ENCODE data around the gene NUCKS1.

The NUCKS1 gene

GRCh38 chr1:205700865-205701401 lies 49.0 kb downstream of the NUCKS1 start:
- Histone ChIP-seq H3K9me3 (ENCODE audit: control insufficient read depth, insufficient read depth, low read length) (no peaks in the 10 kb centered on the region), H3K4me3 (ENCODE audit: low read length) (no peak overlapping the region), H3K4me1 (ENCODE audit: control insufficient read depth, insufficient read depth, low read length) (peaks cover 8% of the 10 kb centered on the region), H3K27me3 (ENCODE audit: control insufficient read depth, insufficient read depth, low read length) (no peaks in the 10 kb centered on the region), H3K27ac (ENCODE audit: low read length) (no peak overlapping the region), H3K36me3 (ENCODE audit: control insufficient read depth, insufficient read depth, low read length) (no peaks in the 10 kb centered on the region)
- no CpG with 5 or more reads among the region's 2 CpGs for WGBS (ENCODE audit: insufficient coverage, insufficient read length)
- no peak for DNase-seq (ENCODE audit: low read depth, low spot score)

- DNase-seq (ENCODE audit: low read depth, low spot score), result no peak
- WGBS (ENCODE audit: insufficient coverage, insufficient read length), result no CpG with 5 or more reads among the region's 4 CpGs
- H3K27me3 ChIP-seq (ENCODE audit: control insufficient read depth, insufficient read depth, low read length), result no peaks in the 10 kb centered on the region
- H3K4me1 ChIP-seq (ENCODE audit: control insufficient read depth, insufficient read depth, low read length), result peaks cover 8% of the 10 kb centered on the region
- no peaks in the 10 kb centered on the region for H3K9me3 ChIP-seq (ENCODE audit: control insufficient read depth, insufficient read depth, low read length)
- H3K4me3 ChIP-seq (ENCODE audit: low read length), result no peak overlapping the region
- no peaks in the 10 kb centered on the region for H3K36me3 ChIP-seq (ENCODE audit: control insufficient read depth, insufficient read depth, low read length)
- no peak overlapping the region for H3K27ac ChIP-seq (ENCODE audit: low read length)
Observed at GRCh38 chr1:205699416-205699815, 50.6 kb downstream of the NUCKS1 start.

DNA sequence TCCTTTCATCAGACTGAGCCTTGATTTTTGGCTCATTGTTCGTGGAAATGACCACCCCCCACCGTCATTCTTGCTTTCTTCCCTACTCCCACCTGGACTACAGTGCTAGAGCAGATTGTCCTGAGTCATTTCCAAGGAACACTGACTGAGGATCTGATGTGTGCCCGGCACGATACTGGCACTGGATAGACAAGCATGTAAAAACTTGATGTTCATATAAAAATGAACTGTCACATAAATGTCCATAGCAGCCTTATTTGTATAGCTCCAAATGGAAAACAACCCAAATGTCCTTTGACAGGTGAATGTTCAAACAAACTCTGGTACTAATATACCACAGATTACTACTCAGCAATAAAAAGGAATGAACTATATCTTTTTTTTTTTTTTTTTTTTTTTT lies 51.1 kb downstream of the NUCKS1 start:
- H3K36me3 ChIP-seq (ENCODE audit: control insufficient read depth, insufficient read depth, low read length), result no peaks in the 10 kb centered on the region
- no peak overlapping the region for H3K4me3 ChIP-seq (ENCODE audit: low read length)
- no peaks in the 10 kb centered on the region for H3K9me3 ChIP-seq (ENCODE audit: control insufficient read depth, insufficient read depth, low read length)
- no CpG with 5 or more reads among the region's 4 CpGs for WGBS (ENCODE audit: insufficient coverage, insufficient read length)
- DNase-seq (ENCODE audit: low read depth, low spot score), result no peak
- peaks cover 8% of the 10 kb centered on the region for H3K4me1 ChIP-seq (ENCODE audit: control insufficient read depth, insufficient read depth, low read length)
- H3K27me3 ChIP-seq (ENCODE audit: control insufficient read depth, insufficient read depth, low read length), result no peaks in the 10 kb centered on the region
- no peak overlapping the region for H3K27ac ChIP-seq (ENCODE audit: low read length)

- no peak overlapping the region for H3K4me3 ChIP-seq (ENCODE audit: low read length)
- no peak for DNase-seq (ENCODE audit: low read depth, low spot score)
- peaks cover 5% of the 10 kb centered on the region for H3K4me1 ChIP-seq (ENCODE audit: control insufficient read depth, insufficient read depth, low read length)
- H3K27ac ChIP-seq (ENCODE audit: low read length), result no peak overlapping the region
- H3K9me3 ChIP-seq (ENCODE audit: control insufficient read depth, insufficient read depth, low read length), result no peaks in the 10 kb centered on the region
- WGBS (ENCODE audit: insufficient coverage, insufficient read length), result no CpG with 5 or more reads among the region's 12 CpGs
- H3K36me3 ChIP-seq (ENCODE audit: control insufficient read depth, insufficient read depth, low read length), result no peaks in the 10 kb centered on the region
- H3K27me3 ChIP-seq (ENCODE audit: control insufficient read depth, insufficient read depth, low read length), result no peaks in the 10 kb centered on the region
Observed at GRCh38 chr1:205693421-205693991, 56.5 kb downstream of the NUCKS1 start.

- Histone ChIP-seq H3K4me1 (ENCODE audit: control insufficient read depth, insufficient read depth, low read length) (peaks cover 5% of the 10 kb centered on the region), H3K27me3 (ENCODE audit: control insufficient read depth, insufficient read depth, low read length) (no peaks in the 10 kb centered on the region), H3K9me3 (ENCODE audit: control insufficient read depth, insufficient read depth, low read length) (no peaks in the 10 kb centered on the region), H3K27ac (ENCODE audit: low read length) (no peak overlapping the region), H3K4me3 (ENCODE audit: low read length) (no peak overlapping the region), H3K36me3 (ENCODE audit: control insufficient read depth, insufficient read depth, low read length) (no peaks in the 10 kb centered on the region)
- no CpG with 5 or more reads among the region's 6 CpGs for WGBS (ENCODE audit: insufficient coverage, insufficient read length)
- no peak for DNase-seq (ENCODE audit: low read depth, low spot score)
Observed at GRCh38 chr1:205692423-205692822, 57.6 kb downstream of the NUCKS1 start.

DNA sequence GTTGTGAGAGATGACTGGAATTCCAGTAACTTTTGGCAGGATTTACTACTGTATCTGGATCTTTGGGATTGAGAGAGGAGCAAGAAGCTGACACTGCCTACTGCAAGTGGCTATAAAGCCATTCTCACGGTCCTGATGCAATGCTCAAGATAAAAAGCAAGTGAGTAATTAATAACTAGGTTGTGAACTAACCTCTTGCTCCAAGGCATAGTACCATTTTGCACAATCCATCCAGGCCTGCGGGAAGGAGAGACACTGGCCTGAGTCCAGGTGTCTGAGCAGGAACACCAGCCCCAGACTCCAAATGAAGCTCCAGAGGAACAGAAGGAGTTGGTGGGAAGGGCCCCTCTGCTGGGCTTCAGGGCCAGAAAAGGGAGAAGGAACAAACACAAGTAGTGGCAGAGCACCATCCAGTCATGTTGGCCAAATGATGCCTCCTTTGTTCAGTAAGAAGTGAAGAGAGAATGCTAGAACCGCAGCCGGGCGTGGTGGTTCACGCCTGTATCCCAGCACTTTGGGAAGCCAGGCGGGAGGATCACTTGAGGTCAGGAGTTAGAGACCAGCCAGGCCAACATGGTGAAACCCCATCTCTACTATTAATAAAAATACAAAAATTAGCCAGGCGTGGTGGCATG lies 59.7 kb downstream of the NUCKS1 start:
- Histone ChIP-seq H3K27me3 (ENCODE audit: control insufficient read depth, insufficient read depth, low read length) (no peaks in the 10 kb centered on the region), H3K27ac (ENCODE audit: low read length) (no peak overlapping the region), H3K4me1 (ENCODE audit: control insufficient read depth, insufficient read depth, low read length) (peaks cover 5% of the 10 kb centered on the region), H3K36me3 (ENCODE audit: control insufficient read depth, insufficient read depth, low read length) (no peaks in the 10 kb centered on the region), H3K4me3 (ENCODE audit: low read length) (no peak overlapping the region), H3K9me3 (ENCODE audit: control insufficient read depth, insufficient read depth, low read length) (no peaks in the 10 kb centered on the region)
- no CpG with 5 or more reads among the region's 8 CpGs for WGBS (ENCODE audit: insufficient coverage, insufficient read length)
- DNase-seq (ENCODE audit: low read depth, low spot score), result no peak

DNA sequence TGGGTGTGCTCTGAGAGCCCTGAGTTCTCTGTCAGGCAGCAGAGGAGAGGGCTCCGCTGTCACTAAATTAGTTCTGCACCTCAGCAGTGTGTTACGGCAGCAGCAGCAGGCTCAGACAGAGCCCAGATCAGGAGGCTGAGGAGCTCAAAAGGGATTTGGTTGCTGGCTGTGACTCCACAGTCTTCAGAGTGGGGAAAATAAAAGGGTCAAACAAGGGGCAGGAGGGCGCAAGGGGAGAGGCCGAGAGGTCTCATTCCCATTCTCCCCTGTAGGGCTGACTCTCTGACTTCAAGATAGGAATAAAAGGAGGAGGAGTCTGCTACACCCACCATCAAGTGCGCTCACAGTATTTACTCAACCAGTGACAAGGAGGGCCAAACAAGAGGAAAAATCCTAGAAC lies 60.5 kb downstream of the NUCKS1 start:
- no CpG with 5 or more reads among the region's 5 CpGs for WGBS (ENCODE audit: insufficient coverage, insufficient read length)

DNA sequence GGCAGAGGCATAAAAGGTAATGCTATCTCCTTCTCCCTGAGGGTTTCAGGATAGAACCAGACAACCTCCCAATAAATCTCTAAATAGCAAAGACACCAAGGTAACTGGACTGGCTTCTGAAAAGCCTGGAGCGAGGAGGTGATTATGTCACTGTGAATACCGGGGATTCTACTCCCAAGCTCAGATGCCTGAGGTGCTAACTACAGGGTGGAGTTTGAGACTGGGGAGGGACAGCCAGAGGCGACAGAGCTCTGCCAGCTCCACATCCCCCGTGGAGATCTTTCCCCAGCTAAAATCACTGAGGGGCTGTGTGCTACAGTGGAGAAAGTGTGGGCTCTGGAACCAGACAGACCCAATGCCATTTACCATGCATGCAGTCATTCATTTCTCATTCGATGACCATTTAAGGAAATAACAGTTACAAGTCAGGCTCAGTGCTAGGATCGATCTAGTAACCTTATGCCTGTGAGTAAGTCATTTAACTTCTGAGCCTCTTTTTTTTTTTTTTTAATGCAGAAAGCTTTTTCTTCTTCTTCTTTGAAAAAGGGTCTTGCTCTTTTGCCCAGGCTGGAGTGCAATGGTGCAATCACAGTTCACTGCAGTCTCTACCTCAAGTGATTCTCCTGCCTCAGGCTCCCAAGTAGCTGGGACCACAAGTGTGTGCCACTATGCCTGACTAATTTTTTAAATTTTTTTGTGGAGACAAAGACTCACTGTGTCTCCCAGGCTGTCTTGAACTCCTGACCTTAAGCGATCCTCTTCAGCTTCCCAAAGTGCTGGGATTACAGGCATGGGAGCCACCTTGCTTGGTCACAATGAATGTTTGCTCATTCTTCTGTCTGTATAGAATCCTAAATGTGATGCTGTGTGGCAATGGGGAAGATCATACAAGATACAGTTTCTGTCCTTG lies 61.6 kb downstream of the NUCKS1 start:
- Histone ChIP-seq H3K27ac (ENCODE audit: low read length) (no peak overlapping the region), H3K4me1 (ENCODE audit: control insufficient read depth, insufficient read depth, low read length) (peaks cover 3% of the 10 kb centered on the region), H3K9me3 (ENCODE audit: control insufficient read depth, insufficient read depth, low read length) (no peaks in the 10 kb centered on the region), H3K27me3 (ENCODE audit: control insufficient read depth, insufficient read depth, low read length) (no peaks in the 10 kb centered on the region), H3K36me3 (ENCODE audit: control insufficient read depth, insufficient read depth, low read length) (no peaks in the 10 kb centered on the region), H3K4me3 (ENCODE audit: low read length) (no peak overlapping the region)
- WGBS (ENCODE audit: insufficient coverage, insufficient read length), result no CpG with 5 or more reads among the region's 7 CpGs
- no peak for DNase-seq (ENCODE audit: low read depth, low spot score)

More for the DNA sequence above, 60.5 kb downstream of the NUCKS1 start:
- Histone ChIP-seq H3K36me3 (ENCODE audit: control insufficient read depth, insufficient read depth, low read length) (no peaks in the 10 kb centered on the region), H3K4me3 (ENCODE audit: low read length) (no peak overlapping the region), H3K9me3 (ENCODE audit: control insufficient read depth, insufficient read depth, low read length) (no peaks in the 10 kb centered on the region), H3K27me3 (ENCODE audit: control insufficient read depth, insufficient read depth, low read length) (no peaks in the 10 kb centered on the region), H3K27ac (ENCODE audit: low read length) (no peak overlapping the region), H3K4me1 (ENCODE audit: control insufficient read depth, insufficient read depth, low read length) (peaks cover 5% of the 10 kb centered on the region)
- DNase-seq (ENCODE audit: low read depth, low spot score), result no peak

- no peak overlapping the region for H3K27ac ChIP-seq (ENCODE audit: low read length)
- no peaks in the 10 kb centered on the region for H3K9me3 ChIP-seq (ENCODE audit: control insufficient read depth, insufficient read depth, low read length)
- WGBS (ENCODE audit: insufficient coverage, insufficient read length), result no CpG with 5 or more reads among the region's 2 CpGs
- no peak overlapping the region for H3K4me3 ChIP-seq (ENCODE audit: low read length)
- no peaks in the 10 kb centered on the region for H3K27me3 ChIP-seq (ENCODE audit: control insufficient read depth, insufficient read depth, low read length)
- H3K36me3 ChIP-seq (ENCODE audit: control insufficient read depth, insufficient read depth, low read length), result no peaks in the 10 kb centered on the region
- DNase-seq (ENCODE audit: low read depth, low spot score), result no peak
- peaks cover 3% of the 10 kb centered on the region for H3K4me1 ChIP-seq (ENCODE audit: control insufficient read depth, insufficient read depth, low read length)
Observed at GRCh38 chr1:205687242-205687641, 62.7 kb downstream of the NUCKS1 start.

DNA sequence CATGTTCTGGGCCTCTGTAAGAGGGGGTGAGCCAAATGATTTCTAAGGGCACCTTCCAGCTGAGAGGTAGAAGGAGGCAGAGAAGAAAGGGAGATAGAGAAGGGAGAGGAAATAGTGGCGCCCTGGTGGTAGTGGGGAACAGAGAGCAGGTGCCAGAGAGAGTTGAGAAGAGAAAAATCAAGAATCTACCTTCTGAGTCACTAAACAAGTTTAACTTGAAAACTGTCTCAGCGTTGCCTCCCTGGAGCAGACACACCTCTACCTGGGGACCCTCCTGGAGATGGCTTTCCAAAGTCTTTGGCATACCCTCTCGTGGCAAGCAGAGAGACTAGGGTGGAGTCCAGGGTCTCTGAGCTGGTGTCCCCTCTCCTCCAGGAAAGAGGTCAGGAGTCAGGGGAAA lies 68.6 kb downstream of the NUCKS1 start:
- no CpG with 5 or more reads among the region's 3 CpGs for WGBS (ENCODE audit: insufficient coverage, insufficient read length)
- H3K27ac ChIP-seq (ENCODE audit: low read length), result no peak overlapping the region

More for the DNA sequence above, 68.6 kb downstream of the NUCKS1 start:
- H3K27me3 ChIP-seq (ENCODE audit: control insufficient read depth, insufficient read depth, low read length), result no peaks in the 10 kb centered on the region
- H3K4me1 ChIP-seq (ENCODE audit: control insufficient read depth, insufficient read depth, low read length), result peaks cover 9% of the 10 kb centered on the region; the same call in 1 of the 2 replicates
- no peaks in the 10 kb centered on the region for H3K36me3 ChIP-seq (ENCODE audit: control insufficient read depth, insufficient read depth, low read length)
- DNase-seq (ENCODE audit: low read depth, low spot score), result no peak
- H3K4me3 ChIP-seq (ENCODE audit: low read length), result no peak overlapping the region
- no peaks in the 10 kb centered on the region for H3K9me3 ChIP-seq (ENCODE audit: control insufficient read depth, insufficient read depth, low read length)

Measured in iPS DF 6.9 (cell line).